ENCODE data around the gene SLC6A1.

- TF ChIP-seq CTCF (IDR thresholded peaks at IDR 0.05; ENCODE audit: low read length) (no peak), EZH2 (IDR thresholded peaks at IDR 0.05; ENCODE audit: borderline replicate concordance, low read length) (no peak)
Measured at GRCh38 chr3:10972072-10972782, 20.3 kb upstream of the SLC6A1 start.

Data from OCI-LY1 (cell line).